ACC112 (cell line): ENCODE measurements around the gene KRTAP2-2.
"Not testable (repeated sequence)": the region's sequence is repeated elsewhere in the genome, so short reads cannot be mapped to it uniquely, and the experiment has no call there.

ENCODE experiments used
- H2AFZ ChIP-seq: fragments of 200-600 bp; sonication (generic); one replicate; pipeline ENCODE4 v1.6.0; 2017; ENCODE audit warnings: antibody characterized with exemption, low read length; ENCODE audit not compliant: unreplicated experiment
- H3K27ac ChIP-seq: fragments of 200-600 bp; sonication (generic); 2 replicates; pipeline ENCODE4 v1.5.1; 2014; ENCODE audit warnings: low read depth, mild to moderate bottlenecking, antibody characterized with exemption, low read length, moderate library complexity
- H3K27me3 ChIP-seq: fragments of 200-600 bp; sonication (generic); 2 replicates; pipeline ENCODE4 v1.6.1; 2014; ENCODE audit warnings: mild to moderate bottlenecking, antibody characterized with exemption, low read length, moderate library complexity, mixed read lengths; ENCODE audit not compliant: insufficient read depth
- H3K36me3 ChIP-seq: fragments of 200-600 bp; sonication (generic); 2 replicates; pipeline ENCODE4 v1.6.1; 2016; ENCODE audit warnings: mild to moderate bottlenecking, antibody characterized with exemption, low read length, moderate library complexity, mixed read lengths; ENCODE audit not compliant: insufficient read depth
- H3K4me1 ChIP-seq: fragments of 200-600 bp; sonication (generic); one replicate; pipeline ENCODE4 v1.6.1; 2016; ENCODE audit warnings: low read length, mixed read lengths; ENCODE audit not compliant: insufficient read depth, unreplicated experiment, control insufficient read depth
- H3K4me3 ChIP-seq: fragments of 200-600 bp; sonication (generic); 2 replicates; pipeline ENCODE4 v1.5.1; 2014; ENCODE audit warnings: mild to moderate bottlenecking, low read depth, low read length
- H3K79me2 ChIP-seq: fragments of 200-600 bp; sonication (generic); one replicate; pipeline ENCODE4 v1.6.0; 2016; ENCODE audit warnings: low read length; ENCODE audit not compliant: control insufficient read depth, unreplicated experiment, insufficient read depth

Gene KRTAP2-2

GRCh38 chr17:41055130-41055529 is at the start of gene KRTAP2-2:
TSS of gene KRTAP2-2 (minus strand) at chr17:41055230. CDS start at chr17:41055211, 19 bp downstream.
- not testable (repeated sequence) for H3K27ac ChIP-seq, H2AFZ ChIP-seq, H3K4me3 ChIP-seq, H3K36me3 ChIP-seq, H3K27me3 ChIP-seq, H3K79me2 ChIP-seq
- H3K4me1 ChIP-seq = peaks cover 15% of the 10 kb centered on the region

GRCh38 chr17:41104386-41105038 is 49.5 kb upstream of the KRTAP2-2 start:
- not testable (repeated sequence) for H3K36me3 ChIP-seq
- H3K27ac ChIP-seq = peak overlapping the region; percentile 50

GRCh38 chr17:41103896-41104295 is 48.9 kb upstream of the KRTAP2-2 start:
- no peak overlapping the region for H2AFZ ChIP-seq
- H3K36me3 ChIP-seq = no peaks in the 10 kb centered on the region
- H3K27ac ChIP-seq = peak overlapping the region; percentile 50
- H3K4me1 ChIP-seq = peaks cover 15% of the 10 kb centered on the region
- H3K27me3 ChIP-seq = no peaks in the 10 kb centered on the region
- H3K4me3 ChIP-seq = no peak overlapping the region
- H3K79me2 ChIP-seq = no peaks in the 10 kb centered on the region

More at GRCh38 chr17:41104386-41105038, 49.5 kb upstream of the KRTAP2-2 start:
- H3K79me2 ChIP-seq, H3K4me3 ChIP-seq, H2AFZ ChIP-seq, H3K27me3 ChIP-seq: not testable (repeated sequence)
- peaks cover 15% of the 10 kb centered on the region for H3K4me1 ChIP-seq

GRCh38 chr17:41101586-41102259 is 46.7 kb upstream of the KRTAP2-2 start, which contains the start of gene KRTAP4-16:
TSS of gene KRTAP4-16 (minus strand) at chr17:41102209. CDS start at chr17:41102209, 0 bp downstream.
- peaks cover 23% of the 10 kb centered on the region for H3K4me1 ChIP-seq
- H3K36me3 ChIP-seq = no peaks in the 10 kb centered on the region
- no peaks in the 10 kb centered on the region for H3K27me3 ChIP-seq
- no peak within 1 kb of the TSS for H2AFZ ChIP-seq
- H3K27ac ChIP-seq = no peak within 1 kb of the TSS
- no peaks in the 10 kb centered on the region for H3K79me2 ChIP-seq
- H3K4me3 ChIP-seq = no peak within 1 kb of the TSS

- not testable (repeated sequence) for H2AFZ ChIP-seq, H3K36me3 ChIP-seq, H3K4me3 ChIP-seq, H3K27ac ChIP-seq, H3K27me3 ChIP-seq, H3K79me2 ChIP-seq
- H3K4me1 ChIP-seq = peaks cover 21% of the 10 kb centered on the region
Observed at GRCh38 chr17:41099682-41100480, 44.9 kb upstream of the KRTAP2-2 start.

GRCh38 chr17:41098481-41098880 is 43.5 kb upstream of the KRTAP2-2 start:
- Histone ChIP-seq H3K27me3 (no peaks in the 10 kb centered on the region), H2AFZ (no peak overlapping the region), H3K27ac (no peak overlapping the region), H3K4me3 (no peak overlapping the region), H3K36me3 (no peaks in the 10 kb centered on the region), H3K79me2 (no peaks in the 10 kb centered on the region), H3K4me1 (peaks cover 11% of the 10 kb centered on the region)

- Histone ChIP-seq H3K4me3 (no peak within 1 kb of the TSS), H3K27ac (no peak within 1 kb of the TSS), H3K27me3 (no peaks in the 10 kb centered on the region), H3K79me2 (no peaks in the 10 kb centered on the region), H3K4me1 (peaks cover 11% of the 10 kb centered on the region), H2AFZ (no peak within 1 kb of the TSS), H3K36me3 (no peaks in the 10 kb centered on the region)
Observed at GRCh38 chr17:41098042-41098441, 43.0 kb upstream of the KRTAP2-2 start, which contains the start of gene KRTAP4-8. TSS of gene KRTAP4-8 (minus strand) at chr17:41098142. CDS start at chr17:41098084, 58 bp downstream.

- H3K27ac ChIP-seq = no peak overlapping the region
- H3K79me2 ChIP-seq = no peaks in the 10 kb centered on the region
- no peaks in the 10 kb centered on the region for H3K36me3 ChIP-seq
- no peak overlapping the region for H2AFZ ChIP-seq
- H3K4me3 ChIP-seq = no peak overlapping the region
- no peaks in the 10 kb centered on the region for H3K27me3 ChIP-seq
- peaks cover 11% of the 10 kb centered on the region for H3K4me1 ChIP-seq
Observed at GRCh38 chr17:41096055-41096454, 41.0 kb upstream of the KRTAP2-2 start.

GRCh38 chr17:41088760-41089352 is 33.8 kb upstream of the KRTAP2-2 start:
- H3K4me3 ChIP-seq, H2AFZ ChIP-seq, H3K36me3 ChIP-seq, H3K4me1 ChIP-seq, H3K79me2 ChIP-seq, H3K27me3 ChIP-seq, H3K27ac ChIP-seq: not testable (repeated sequence)

- not testable (repeated sequence) for H3K27me3 ChIP-seq, H3K79me2 ChIP-seq, H3K36me3 ChIP-seq, H2AFZ ChIP-seq, H3K4me3 ChIP-seq
- Histone ChIP-seq H3K27ac (peak within 1 kb of the TSS; percentile 43), H3K4me1 (peaks cover 13% of the 10 kb centered on the region)
Observed at GRCh38 chr17:41084100-41084856, 29.2 kb upstream of the KRTAP2-2 start, which contains the start of gene KRTAP4-7. TSS of gene KRTAP4-7 (plus strand) at chr17:41084150. CDS start at chr17:41084207, 57 bp downstream.
